Fibroblast of villous mesenchyme (primary cell): ENCODE results near the gene TPCN2. TPM values are rescaled to one million over a fixed set of nuclear protein-coding genes. Genes with fewer than 3 reads are reported as not detected.

Source experiments
- DNase-seq: peaks from one replicate; pipeline ENCODE4 v3.0.0-alpha.2; 2010; ENCODE audit warnings: low read depth
- H3K4me3 ChIP-seq: 2 replicates; pipeline ENCODE4 v1.5.1; 2011; ENCODE audit warnings: low read depth, mild to moderate bottlenecking, low read length
- total RNA-seq: library from RNA; depleted of rRNA; stranded (reverse); fragments of >200 nt; gene quantifications from 2 replicates; pipeline ENCODE4 v1.2.3, GENCODE V29; 2012
- TF ChIP-seq, protein P1 (sequence below): IDR thresholded peaks from 2 replicates; pipeline ENCODE4 v1.5.1; 2012; ENCODE audit warnings: low read depth, mild to moderate bottlenecking, low read length; ENCODE audit not compliant: insufficient read depth

Gene TPCN2
- total RNA-seq, 1 donor: 10.4 TPM

DNA sequence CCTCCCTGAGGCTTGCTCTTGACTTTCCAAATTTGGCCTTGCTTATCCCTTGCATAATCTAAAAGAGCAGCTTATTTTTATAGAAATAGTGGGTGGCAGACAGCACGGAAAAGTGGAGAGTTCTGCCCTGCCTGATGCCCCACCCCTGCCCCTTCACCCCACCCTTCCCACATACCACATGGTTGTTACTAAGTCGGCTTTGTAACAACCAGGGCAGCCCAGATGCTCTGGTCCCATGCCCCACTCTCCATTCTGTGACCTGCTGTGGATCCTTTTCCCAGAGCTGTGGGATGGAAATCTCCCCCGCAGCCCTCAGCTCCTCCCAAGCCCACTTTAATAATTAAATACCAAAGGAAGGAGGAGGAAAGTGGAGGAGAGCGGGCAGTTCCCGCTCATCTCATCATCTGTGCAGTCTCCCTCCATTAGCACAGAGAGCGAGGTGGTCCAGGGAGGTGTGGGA is 46.6 kb upstream of the TPCN2 start:
- TF ChIP-seq, protein P1, sequence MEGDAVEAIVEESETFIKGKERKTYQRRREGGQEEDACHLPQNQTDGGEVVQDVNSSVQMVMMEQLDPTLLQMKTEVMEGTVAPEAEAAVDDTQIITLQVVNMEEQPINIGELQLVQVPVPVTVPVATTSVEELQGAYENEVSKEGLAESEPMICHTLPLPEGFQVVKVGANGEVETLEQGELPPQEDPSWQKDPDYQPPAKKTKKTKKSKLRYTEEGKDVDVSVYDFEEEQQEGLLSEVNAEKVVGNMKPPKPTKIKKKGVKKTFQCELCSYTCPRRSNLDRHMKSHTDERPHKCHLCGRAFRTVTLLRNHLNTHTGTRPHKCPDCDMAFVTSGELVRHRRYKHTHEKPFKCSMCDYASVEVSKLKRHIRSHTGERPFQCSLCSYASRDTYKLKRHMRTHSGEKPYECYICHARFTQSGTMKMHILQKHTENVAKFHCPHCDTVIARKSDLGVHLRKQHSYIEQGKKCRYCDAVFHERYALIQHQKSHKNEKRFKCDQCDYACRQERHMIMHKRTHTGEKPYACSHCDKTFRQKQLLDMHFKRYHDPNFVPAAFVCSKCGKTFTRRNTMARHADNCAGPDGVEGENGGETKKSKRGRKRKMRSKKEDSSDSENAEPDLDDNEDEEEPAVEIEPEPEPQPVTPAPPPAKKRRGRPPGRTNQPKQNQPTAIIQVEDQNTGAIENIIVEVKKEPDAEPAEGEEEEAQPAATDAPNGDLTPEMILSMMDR: no peak
- no peak overlapping the region for H3K4me3 ChIP-seq
- peak; percentile 34 for DNase-seq

DNA sequence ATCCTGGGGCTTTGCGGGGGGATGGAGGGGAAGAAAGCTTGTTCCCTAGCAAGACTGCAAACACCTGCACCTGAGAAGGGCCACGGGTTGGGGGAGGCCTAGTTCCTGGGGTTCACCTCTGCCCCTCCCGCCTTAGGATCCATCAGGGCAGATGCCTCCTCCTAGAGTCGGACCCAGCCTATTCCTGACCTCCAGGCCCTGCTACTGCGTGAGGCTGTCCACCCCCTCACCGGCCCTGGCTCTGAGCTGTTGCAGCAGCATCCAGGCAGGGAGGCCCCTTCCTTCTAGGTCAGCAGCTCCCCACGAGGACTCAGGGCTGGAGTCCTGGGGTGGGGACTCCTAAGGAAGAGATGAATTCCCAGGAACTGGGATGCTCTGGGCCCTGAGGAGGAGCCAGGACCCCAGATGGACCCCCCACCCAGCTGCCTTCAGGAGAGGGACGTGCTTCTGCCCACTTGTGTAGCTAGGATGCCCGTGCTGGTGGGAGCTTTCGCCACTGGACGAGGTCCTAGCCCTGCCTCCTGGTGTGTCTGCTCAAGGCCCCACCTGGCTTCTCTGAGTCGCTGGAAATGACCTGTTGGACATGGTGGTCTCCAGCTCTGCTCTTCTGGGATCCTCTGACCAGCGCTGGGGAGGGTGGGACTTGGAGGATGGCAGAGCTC is 46.0 kb upstream of the TPCN2 start:
- TF ChIP-seq, protein P1: no peak
- no peak for DNase-seq
- H3K4me3 ChIP-seq: no peak overlapping the region

DNA sequence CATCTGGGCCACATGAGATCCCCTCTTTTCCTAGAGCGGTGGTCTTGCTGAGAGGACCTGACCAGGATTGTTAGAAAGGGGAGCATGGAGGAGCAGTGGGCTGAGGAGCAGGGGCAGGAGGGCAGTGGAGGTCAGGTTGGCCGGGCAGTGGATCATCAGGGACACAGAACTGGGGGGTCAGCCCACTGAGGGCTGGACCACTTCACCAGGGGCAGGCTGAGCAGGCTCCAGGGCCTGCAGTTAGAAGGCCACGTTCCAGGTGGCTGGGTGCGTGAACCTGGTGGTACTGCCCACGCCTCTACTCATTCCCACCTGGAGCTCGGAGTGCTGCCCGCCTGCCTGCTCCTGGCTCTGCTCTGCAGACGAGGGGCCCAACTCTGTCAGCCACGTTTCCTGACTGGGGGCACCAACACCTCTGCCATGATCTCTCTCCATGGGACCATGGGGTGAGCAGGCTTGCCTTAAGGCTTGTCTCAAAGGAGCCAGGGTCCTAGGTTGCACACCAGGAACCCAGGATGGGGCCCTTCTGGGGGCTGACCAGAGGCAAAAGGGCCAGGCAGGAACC is 45.3 kb upstream of the TPCN2 start:
- no peak for DNase-seq
- TF ChIP-seq, protein P1: no peak

DNA sequence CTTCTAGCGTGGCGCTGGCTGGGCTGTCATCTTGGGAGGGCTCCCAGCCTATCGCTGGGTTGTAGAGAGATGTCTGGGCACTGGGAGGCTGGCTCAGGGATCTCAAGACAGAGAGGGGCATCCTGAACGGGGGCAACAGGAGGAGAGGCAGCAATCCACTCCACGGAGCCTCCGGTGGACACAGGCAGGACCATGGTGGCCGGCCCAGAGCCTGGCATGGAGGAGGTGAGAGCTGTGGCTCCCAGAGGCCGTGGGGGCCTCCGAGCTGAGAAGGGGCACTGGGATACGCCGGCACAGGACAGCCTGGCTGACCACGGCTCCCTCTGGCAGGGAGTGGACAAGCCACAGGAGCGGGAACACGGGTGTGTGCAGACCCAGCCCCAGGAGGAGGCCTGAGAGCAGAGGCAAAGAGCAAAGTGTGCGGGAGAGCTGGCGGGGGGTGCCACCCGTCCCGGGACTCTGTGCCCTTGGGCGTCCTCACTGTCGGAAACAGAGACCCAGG is 44.8 kb upstream of the TPCN2 start:
- no peak for DNase-seq
- no peak overlapping the region for H3K4me3 ChIP-seq
- TF ChIP-seq, protein P1: no peak

More for the DNA sequence above, 45.3 kb upstream of the TPCN2 start:
- H3K4me3 ChIP-seq: no peak overlapping the region

DNA sequence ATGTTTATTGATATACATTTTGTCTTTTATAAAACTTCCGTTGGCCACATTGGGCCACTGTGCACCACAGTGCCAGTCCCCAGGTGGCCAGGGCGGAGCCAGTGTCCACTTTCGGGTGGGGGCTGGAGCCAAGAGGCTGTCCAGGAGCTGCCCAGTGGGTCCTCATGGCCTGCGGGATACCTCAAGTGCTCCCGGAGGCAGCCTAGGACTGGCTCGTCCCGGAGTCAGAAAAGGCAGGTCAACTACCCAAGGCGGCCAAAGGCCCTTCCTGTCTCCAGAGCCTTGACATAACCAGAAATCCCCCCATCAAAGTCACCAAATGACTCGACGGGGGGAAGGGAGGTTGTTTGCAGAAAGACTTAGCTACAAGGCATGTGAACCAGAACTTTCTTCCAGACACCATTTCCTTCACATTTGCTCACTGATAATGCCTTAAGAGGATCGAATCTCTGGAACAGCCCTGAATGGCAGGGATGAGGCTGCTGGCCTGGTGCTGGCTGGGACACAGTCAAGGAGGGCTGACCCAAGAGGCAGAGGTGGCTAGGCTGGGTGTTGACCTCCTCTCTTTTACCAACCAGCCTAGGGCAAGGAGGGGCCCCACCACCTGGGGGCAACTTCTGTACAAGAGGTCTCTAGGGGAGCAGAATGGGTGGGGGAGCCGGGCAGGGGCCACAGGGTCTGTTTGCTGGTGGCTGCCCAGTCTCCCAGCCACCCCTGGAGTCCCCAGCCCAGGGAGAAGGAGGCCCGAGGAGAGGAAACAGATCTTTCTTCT is 44.1 kb upstream of the TPCN2 start:
- TF ChIP-seq, protein P1: no peak
- no peak overlapping the region for H3K4me3 ChIP-seq
- DNase-seq: no peak

DNA sequence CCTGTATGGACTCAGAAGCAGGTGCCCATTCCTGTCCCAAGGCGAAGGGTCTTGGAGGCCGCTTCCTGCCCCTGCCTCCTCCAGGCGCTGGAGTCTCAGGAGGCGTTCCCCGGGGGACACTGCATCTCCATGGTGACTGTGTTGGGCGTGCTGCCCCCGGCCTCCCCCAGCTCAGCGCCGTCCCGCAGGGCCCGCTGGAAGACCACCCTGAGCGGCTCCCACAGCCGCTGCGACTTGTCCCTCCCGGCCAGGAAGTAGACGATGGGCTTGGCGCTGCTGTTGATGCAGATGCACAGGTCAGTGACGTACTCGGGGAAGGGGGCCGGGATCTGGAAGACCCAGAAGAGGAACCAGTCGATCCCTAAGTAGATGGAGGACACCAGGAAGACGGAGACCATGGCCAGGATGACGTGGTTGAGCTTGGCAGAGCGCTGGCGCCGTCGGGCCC is 43.5 kb upstream of the TPCN2 start:
- no peak overlapping the region for H3K4me3 ChIP-seq
- TF ChIP-seq, protein P1: no peak
- DNase-seq: no peak
